ENCODE measurements around the gene RCL1.

- TF ChIP-seq POLR2A (IDR thresholded peaks at IDR 0.05) (no peak), EP300 (IDR thresholded peaks at IDR 0.05) (no peak)
- TF ChIP-seq, protein P1, sequence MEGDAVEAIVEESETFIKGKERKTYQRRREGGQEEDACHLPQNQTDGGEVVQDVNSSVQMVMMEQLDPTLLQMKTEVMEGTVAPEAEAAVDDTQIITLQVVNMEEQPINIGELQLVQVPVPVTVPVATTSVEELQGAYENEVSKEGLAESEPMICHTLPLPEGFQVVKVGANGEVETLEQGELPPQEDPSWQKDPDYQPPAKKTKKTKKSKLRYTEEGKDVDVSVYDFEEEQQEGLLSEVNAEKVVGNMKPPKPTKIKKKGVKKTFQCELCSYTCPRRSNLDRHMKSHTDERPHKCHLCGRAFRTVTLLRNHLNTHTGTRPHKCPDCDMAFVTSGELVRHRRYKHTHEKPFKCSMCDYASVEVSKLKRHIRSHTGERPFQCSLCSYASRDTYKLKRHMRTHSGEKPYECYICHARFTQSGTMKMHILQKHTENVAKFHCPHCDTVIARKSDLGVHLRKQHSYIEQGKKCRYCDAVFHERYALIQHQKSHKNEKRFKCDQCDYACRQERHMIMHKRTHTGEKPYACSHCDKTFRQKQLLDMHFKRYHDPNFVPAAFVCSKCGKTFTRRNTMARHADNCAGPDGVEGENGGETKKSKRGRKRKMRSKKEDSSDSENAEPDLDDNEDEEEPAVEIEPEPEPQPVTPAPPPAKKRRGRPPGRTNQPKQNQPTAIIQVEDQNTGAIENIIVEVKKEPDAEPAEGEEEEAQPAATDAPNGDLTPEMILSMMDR (IDR thresholded peaks at IDR 0.05) = no peak
Observed at GRCh38 chr9:4886698-4887097, 94.0 kb downstream of the RCL1 start.
